ENCODE measurements around the gene EPHA5.

The EPHA5 gene

GRCh38 chr4:65580551-65580950 is 89.7 kb downstream of the EPHA5 start:
- DNase-seq (ENCODE audit: low read depth in 1 of 2, low spot score in 1 of 2): no peak
- no peak overlapping the region for H3K4me3 ChIP-seq (replicated peaks; ENCODE audit: insufficient read depth, low read length)
- TF ChIP-seq CTCF (IDR thresholded peaks at IDR 0.05; ENCODE audit: insufficient read depth, low read length) (no peak), GABPA (IDR thresholded peaks at IDR 0.05; ENCODE audit: low read depth) (no peak), SPI1 (IDR thresholded peaks at IDR 0.05; ENCODE audit: borderline replicate concordance, low read depth) (no peak)
- H3K27me3 ChIP-seq (ENCODE audit: insufficient read depth, poor library complexity, severe bottlenecking): no peaks in the 10 kb centered on the region
- H3K27ac ChIP-seq (replicated peaks): no peak overlapping the region

GRCh38 chr4:65566473-65566872 is 103.8 kb downstream of the EPHA5 start:
- no peaks in the 10 kb centered on the region for H3K27me3 ChIP-seq (ENCODE audit: insufficient read depth, poor library complexity, severe bottlenecking)
- no peak overlapping the region for H3K4me3 ChIP-seq (replicated peaks; ENCODE audit: insufficient read depth, low read length)
- TF ChIP-seq GABPA (IDR thresholded peaks at IDR 0.05; ENCODE audit: low read depth) (no peak), CTCF (IDR thresholded peaks at IDR 0.05; ENCODE audit: insufficient read depth, low read length) (no peak), SPI1 (IDR thresholded peaks at IDR 0.05; ENCODE audit: borderline replicate concordance, low read depth) (no peak), POLR2AphosphoS5 (IDR thresholded peaks at IDR 0.05; ENCODE audit: low read depth) (no peak), REST (IDR thresholded peaks at IDR 0.05; ENCODE audit: insufficient replicate concordance, low read depth) (no peak)
- DNase-seq (ENCODE audit: low read depth in 1 of 2, low spot score in 1 of 2): no peak
- no peak overlapping the region for H3K27ac ChIP-seq (replicated peaks)

GRCh38 chr4:65561164-65561563 is 109.1 kb downstream of the EPHA5 start:
- Histone ChIP-seq H3K4me3 (replicated peaks; ENCODE audit: insufficient read depth, low read length) (no peak overlapping the region), H3K27ac (replicated peaks) (no peak overlapping the region), H3K27me3 (ENCODE audit: insufficient read depth, poor library complexity, severe bottlenecking) (no peaks in the 10 kb centered on the region)
- TF ChIP-seq GABPA (IDR thresholded peaks at IDR 0.05; ENCODE audit: low read depth) (no peak), POLR2AphosphoS5 (IDR thresholded peaks at IDR 0.05; ENCODE audit: low read depth) (no peak), CTCF (IDR thresholded peaks at IDR 0.05; ENCODE audit: insufficient read depth, low read length) (no peak), SPI1 (IDR thresholded peaks at IDR 0.05; ENCODE audit: borderline replicate concordance, low read depth) (no peak), REST (IDR thresholded peaks at IDR 0.05; ENCODE audit: insufficient replicate concordance, low read depth) (no peak)
- DNase-seq (ENCODE audit: low read depth in 1 of 2, low spot score in 1 of 2): no peak

GRCh38 chr4:65559270-65559669 is 111.0 kb downstream of the EPHA5 start:
- Histone ChIP-seq H3K27me3 (ENCODE audit: insufficient read depth, poor library complexity, severe bottlenecking) (no peaks in the 10 kb centered on the region), H3K27ac (replicated peaks) (no peak overlapping the region), H3K4me3 (replicated peaks; ENCODE audit: insufficient read depth, low read length) (no peak overlapping the region)
- TF ChIP-seq GABPA (IDR thresholded peaks at IDR 0.05; ENCODE audit: low read depth): no peak
- TF ChIP-seq REST (IDR thresholded peaks at IDR 0.05; ENCODE audit: insufficient replicate concordance, low read depth): no peak
- no peak for TF ChIP-seq POLR2AphosphoS5 (IDR thresholded peaks at IDR 0.05; ENCODE audit: low read depth)
- TF ChIP-seq SPI1 (IDR thresholded peaks at IDR 0.05; ENCODE audit: borderline replicate concordance, low read depth): no peak
- TF ChIP-seq CTCF (IDR thresholded peaks at IDR 0.05; ENCODE audit: insufficient read depth, low read length): no peak
- DNase-seq (ENCODE audit: low read depth in 1 of 2, low spot score in 1 of 2): no peak
